Activated CD4-positive, alpha-beta T cell treated with anti-CD3 and anti-CD28 coated beads, Interleukin-2, amount 10 ng/mL, durations not matched to agents 24 days and 14 days (primary cell): ENCODE data around the gene MPHOSPH9. TPM values are rescaled to one million over a fixed set of nuclear protein-coding genes. Genes with fewer than 3 reads are reported as not detected.
"Not testable (repeated sequence)": the region's sequence is repeated elsewhere in the genome, so short reads cannot be mapped to it uniquely, and the experiment has no call there.

Source experiments
- DNase-seq: peaks from one replicate; pipeline ENCODE4 v3.0.0; 2022
- H3K27ac Mint-ChIP-seq: one replicate; pipeline ENCODE4 v1.8.0; 2022; ENCODE audit warnings: mild to moderate bottlenecking, mixed read lengths
- H3K27me3 Mint-ChIP-seq: one replicate; pipeline ENCODE4 v1.8.0; 2022; ENCODE audit warnings: mixed read lengths
- H3K36me3 Mint-ChIP-seq: one replicate; pipeline ENCODE4 v1.8.0; 2022; ENCODE audit warnings: low read depth, mild to moderate bottlenecking, mixed read lengths
- H3K4me1 Mint-ChIP-seq: one replicate; pipeline ENCODE4 v1.8.0; 2021; ENCODE audit warnings: mixed read lengths
- H3K4me3 Mint-ChIP-seq: one replicate; pipeline ENCODE4 v1.8.0; 2022; ENCODE audit warnings: mild to moderate bottlenecking, moderate library complexity, mixed read lengths
- H3K9me3 Mint-ChIP-seq: one replicate; pipeline ENCODE4 v1.8.0; 2021; ENCODE audit warnings: mixed read lengths
- intact Hi-C: fragments of 100-400 bp; cut with micrococcal nuclease; formaldehyde crosslinking; loops from one replicate; pipeline ENCODE4 v1.15.1; 2023
- total RNA-seq: library from RNA; stranded (reverse); gene quantifications from 2 replicates; pipeline ENCODE4 v1.2.3, GENCODE V29; 2022

MPHOSPH9 gene
- total RNA-seq, 1 donor from 2014 or later: 90.3 TPM

GRCh38 chr12:123227581-123228258, 5.2 kb downstream of the MPHOSPH9 start:
- Mint-ChIP-seq H3K36me3 (peaks cover 34% of the 10 kb centered on the region), H3K27ac (no peak overlapping the region), H3K4me3 (peak overlapping the region; percentile 23), H3K4me1 (peaks cover 53% of the 10 kb centered on the region), H3K9me3 (no peaks in the 10 kb centered on the region), H3K27me3 (no peaks in the 10 kb centered on the region)
- DNase-seq: no peak
- intact Hi-C loops: loop anchor here (10.0 kb wide), 1 partner anchor 1153 kb away; the partner anchor contains the start of gene MLXIP

DNA sequence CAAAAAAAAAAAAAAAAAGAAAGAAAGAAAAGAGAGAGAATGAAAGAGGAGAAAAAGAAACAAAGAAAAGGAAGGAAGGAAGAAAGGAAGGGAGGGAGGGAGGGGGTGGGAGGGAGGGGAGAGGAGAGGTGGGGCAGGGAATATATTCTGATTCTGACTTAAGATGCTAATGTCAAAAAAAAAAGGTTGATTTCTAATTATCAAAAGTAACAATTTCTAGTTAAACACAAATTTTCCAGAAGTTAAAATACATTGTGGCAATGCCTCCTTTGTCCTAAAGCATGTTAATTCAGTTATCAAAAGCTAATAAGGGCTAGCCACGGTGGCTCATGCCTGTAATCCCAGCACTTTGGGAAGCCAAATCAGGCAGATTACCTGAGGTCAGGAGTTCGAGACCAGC, 7.5 kb downstream of the MPHOSPH9 start:
- no peaks in the 10 kb centered on the region for H3K27me3 Mint-ChIP-seq
- H3K9me3 Mint-ChIP-seq: no peaks in the 10 kb centered on the region
- H3K4me1 Mint-ChIP-seq: peaks cover 50% of the 10 kb centered on the region
- H3K4me3 Mint-ChIP-seq: no peak overlapping the region
- peak overlapping the region; percentile 66 for H3K27ac Mint-ChIP-seq
- intact Hi-C loops: loop anchor here (10.0 kb wide), 1 partner anchor 1151 kb away; the partner anchor contains the start of gene MLXIP
- no peak for DNase-seq
- peaks cover 44% of the 10 kb centered on the region for H3K36me3 Mint-ChIP-seq

GRCh38 chr12:123223241-123223668, 9.7 kb downstream of the MPHOSPH9 start:
- H3K27ac Mint-ChIP-seq: peak overlapping the region; percentile 95

DNA sequence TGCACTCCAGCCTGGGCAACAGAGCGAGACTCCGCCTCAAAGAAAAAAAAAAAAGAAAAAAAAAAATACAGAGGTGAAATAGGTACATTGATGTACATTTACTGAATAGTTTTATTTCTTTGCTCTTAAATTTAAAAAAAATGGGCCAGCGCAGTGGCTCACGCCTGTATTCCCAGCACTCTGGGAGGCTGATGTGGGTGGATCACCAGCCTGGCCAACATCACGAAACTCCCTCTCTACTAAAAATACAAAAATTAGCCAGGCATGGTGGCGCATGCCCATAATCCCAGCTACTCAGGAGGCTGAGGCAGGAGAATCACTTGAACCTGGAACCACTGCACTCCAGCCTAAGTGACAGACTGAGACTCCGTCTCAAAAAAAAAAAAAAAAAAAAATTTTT, 25.1 kb downstream of the MPHOSPH9 start:
- H3K4me3 Mint-ChIP-seq, H3K4me1 Mint-ChIP-seq, DNase-seq, intact Hi-C loops, H3K27me3 Mint-ChIP-seq, H3K9me3 Mint-ChIP-seq, H3K27ac Mint-ChIP-seq: not testable (repeated sequence)
- peaks cover 52% of the 10 kb centered on the region for H3K36me3 Mint-ChIP-seq

More at GRCh38 chr12:123223241-123223668, 9.7 kb downstream of the MPHOSPH9 start:
- H3K36me3 Mint-ChIP-seq: peaks cover 53% of the 10 kb centered on the region
- H3K27me3 Mint-ChIP-seq: no peaks in the 10 kb centered on the region
- H3K4me1 Mint-ChIP-seq: peaks cover 34% of the 10 kb centered on the region
- DNase-seq: peak; percentile 91
- H3K4me3 Mint-ChIP-seq: peak overlapping the region; percentile 75
- intact Hi-C loops: loop anchor here (1.0 to 10.0 kb wide), 4 partner anchors 9 to 1148 kb away; partner anchors contain the start of genes MLXIP and SBNO1
- H3K9me3 Mint-ChIP-seq: no peaks in the 10 kb centered on the region

DNA sequence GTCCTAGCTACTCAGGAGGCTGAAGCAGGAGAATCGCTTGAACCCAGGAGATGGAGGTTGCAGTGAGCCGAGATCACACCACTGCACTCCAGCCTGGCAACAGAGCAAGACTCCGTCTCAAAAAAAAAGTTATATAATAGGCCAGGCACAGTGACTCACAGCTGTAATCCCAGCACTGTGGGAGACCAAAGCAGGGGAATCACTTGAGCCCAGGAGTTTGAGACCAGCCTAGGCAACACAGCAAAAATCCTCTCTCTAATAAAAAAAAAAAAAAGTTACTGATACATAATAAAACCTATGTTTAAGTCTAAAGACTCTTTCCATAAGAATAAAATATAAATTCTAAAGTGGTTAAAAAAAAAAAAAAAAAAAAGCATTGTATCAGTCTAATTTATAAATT, 26.1 kb downstream of the MPHOSPH9 start:
- DNase-seq: not testable (repeated sequence)

DNA sequence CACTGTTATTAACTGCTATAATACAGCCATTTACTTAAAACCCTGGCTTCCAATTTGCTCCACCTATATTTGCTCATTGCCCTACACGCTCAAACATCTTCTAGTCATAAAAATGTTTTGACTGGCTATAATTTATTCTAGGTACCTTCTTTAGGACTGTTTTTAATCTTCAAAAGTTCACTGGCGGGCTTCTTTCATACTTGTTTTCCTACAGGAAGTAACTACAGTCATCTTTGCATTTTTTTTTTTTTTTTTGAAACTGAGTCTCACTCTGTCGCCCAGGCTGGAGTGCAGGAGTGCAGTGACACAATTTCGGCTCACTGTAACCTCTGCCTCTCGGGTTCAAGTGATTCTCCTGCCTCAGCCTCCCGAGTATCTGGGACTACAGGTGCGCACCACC, 32.5 kb downstream of the MPHOSPH9 start:
- Mint-ChIP-seq H3K4me3 (peak overlapping the region; percentile 0), H3K9me3 (peaks cover 4% of the 10 kb centered on the region), H3K36me3 (peaks cover 58% of the 10 kb centered on the region), H3K27me3 (no peaks in the 10 kb centered on the region), H3K4me1 (peaks cover 20% of the 10 kb centered on the region), H3K27ac (peak overlapping the region; percentile 79)
- DNase-seq: peak; percentile 60
- intact Hi-C loops: no loop called here

More for the DNA sequence above, 26.1 kb downstream of the MPHOSPH9 start:
- H3K36me3 Mint-ChIP-seq: peaks cover 56% of the 10 kb centered on the region
- intact Hi-C loops, H3K4me1 Mint-ChIP-seq, H3K27me3 Mint-ChIP-seq, H3K27ac Mint-ChIP-seq, H3K9me3 Mint-ChIP-seq, H3K4me3 Mint-ChIP-seq: not testable (repeated sequence)

DNA sequence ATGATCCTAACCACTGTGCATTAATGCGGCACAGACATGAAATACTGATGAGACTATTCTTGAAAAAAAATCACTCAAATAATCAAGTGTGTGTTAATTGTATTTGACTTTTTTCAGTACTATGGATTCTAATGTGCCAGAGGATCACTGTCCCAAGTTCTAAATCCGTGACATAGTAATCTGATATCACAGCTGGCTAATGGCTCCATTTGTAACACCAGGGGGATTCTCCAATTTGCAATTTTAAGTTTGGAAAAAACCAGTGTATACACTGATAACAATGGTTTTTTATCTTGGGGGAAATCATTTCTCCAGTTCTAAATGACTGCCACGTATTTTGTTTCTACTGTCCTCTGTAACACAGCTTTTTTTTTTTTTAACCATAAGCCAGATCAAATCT, 33.0 kb downstream of the MPHOSPH9 start:
- Mint-ChIP-seq H3K27me3 (no peaks in the 10 kb centered on the region), H3K27ac (peak overlapping the region; percentile 79), H3K4me1 (peaks cover 20% of the 10 kb centered on the region), H3K36me3 (peaks cover 55% of the 10 kb centered on the region), H3K9me3 (peaks cover 4% of the 10 kb centered on the region), H3K4me3 (no peak overlapping the region)
- DNase-seq: no peak
- intact Hi-C loops: no loop called here

DNA sequence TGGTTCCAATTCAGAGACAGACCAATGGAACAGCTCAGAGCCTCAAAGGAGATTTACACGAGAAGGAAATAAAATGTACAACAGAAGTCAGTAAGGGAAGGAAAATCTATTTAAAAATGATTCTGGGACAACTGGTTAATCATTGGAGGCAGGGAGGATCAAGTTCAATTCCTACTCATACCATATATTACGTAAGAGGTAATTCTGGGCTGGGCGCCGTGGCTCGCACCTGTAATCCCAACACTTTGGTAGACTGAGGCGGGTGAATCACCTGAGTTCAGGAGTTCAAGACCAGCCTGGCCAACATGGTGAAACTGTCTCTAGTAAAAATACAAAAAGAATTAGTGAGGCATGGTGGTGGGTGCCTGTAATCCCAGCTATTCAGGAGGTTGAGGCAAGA, 45.3 kb downstream of the MPHOSPH9 start:
- H3K27me3 Mint-ChIP-seq: no peaks in the 10 kb centered on the region

DNA sequence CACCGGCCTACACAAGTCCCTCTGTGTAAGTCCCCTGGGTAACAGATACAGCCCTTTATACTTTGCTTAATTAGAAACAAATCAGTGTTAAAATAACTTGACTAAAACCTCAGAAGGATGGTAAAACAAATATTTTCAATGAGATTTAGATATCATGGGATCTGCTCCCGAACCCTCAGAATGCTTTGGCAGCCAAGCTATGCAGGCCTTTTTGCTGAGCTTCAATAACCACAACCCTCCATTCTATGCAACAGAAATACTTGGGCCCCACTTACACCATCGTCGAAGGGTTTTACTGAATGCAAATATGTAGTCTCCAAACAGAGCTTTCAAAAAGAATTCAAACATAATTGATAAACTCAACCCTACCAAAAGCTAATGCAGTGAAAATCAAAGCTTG, 52.8 kb downstream of the MPHOSPH9 start:
- no peak for DNase-seq
- no peaks in the 10 kb centered on the region for H3K27me3 Mint-ChIP-seq
- no peak overlapping the region for H3K27ac Mint-ChIP-seq
- H3K9me3 Mint-ChIP-seq: no peaks in the 10 kb centered on the region
- intact Hi-C loops: no loop called here
- peaks cover 37% of the 10 kb centered on the region for H3K36me3 Mint-ChIP-seq
- H3K4me3 Mint-ChIP-seq: no peak overlapping the region
- H3K4me1 Mint-ChIP-seq: no peaks in the 10 kb centered on the region

More for the DNA sequence above, 45.3 kb downstream of the MPHOSPH9 start:
- no peak for DNase-seq
- Mint-ChIP-seq H3K27ac (no peak overlapping the region), H3K4me3 (no peak overlapping the region), H3K4me1 (no peaks in the 10 kb centered on the region), H3K9me3 (no peaks in the 10 kb centered on the region), H3K36me3 (peaks cover 49% of the 10 kb centered on the region)
- intact Hi-C loops: no loop called here

DNA sequence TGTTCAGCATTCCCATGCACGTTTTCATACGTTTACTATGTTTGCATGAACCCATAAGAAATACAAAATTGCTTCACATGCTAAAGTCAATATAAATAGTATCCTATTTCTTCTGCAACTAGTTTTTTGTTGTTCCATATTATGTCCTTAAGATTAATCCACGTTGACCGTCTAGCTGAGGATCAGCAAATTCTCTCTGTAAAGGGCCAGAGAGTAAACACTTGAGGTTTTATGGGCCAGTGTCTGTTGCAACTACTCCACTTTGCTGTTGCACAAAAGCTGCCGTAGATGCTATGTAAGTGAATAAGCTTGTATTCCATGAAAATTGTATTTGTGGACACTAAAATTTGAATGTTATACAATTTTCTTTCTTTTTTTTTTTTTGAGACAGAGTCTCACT, 61.0 kb downstream of the MPHOSPH9 start:
- Mint-ChIP-seq H3K4me1 (peaks cover 6% of the 10 kb centered on the region), H3K27me3 (no peaks in the 10 kb centered on the region), H3K4me3 (no peak overlapping the region), H3K27ac (no peak overlapping the region), H3K36me3 (peaks cover 42% of the 10 kb centered on the region), H3K9me3 (no peaks in the 10 kb centered on the region)
- no peak for DNase-seq
- intact Hi-C loops: no loop called here

- Mint-ChIP-seq H3K27me3 (no peaks in the 10 kb centered on the region), H3K9me3 (no peaks in the 10 kb centered on the region), H3K4me1 (peaks cover 6% of the 10 kb centered on the region), H3K36me3 (peaks cover 53% of the 10 kb centered on the region), H3K4me3 (no peak overlapping the region), H3K27ac (no peak overlapping the region)
- DNase-seq: no peak
- intact Hi-C loops: loop anchor here (2.0 kb wide), 1 partner anchor 17 kb away; the partner anchor contains the start of gene PITPNM2
These were observed 65.6 kb downstream of the MPHOSPH9 start for GRCh38 chr12:123167329-123167728.

- intact Hi-C loops: no loop called here
- no peaks in the 10 kb centered on the region for H3K27me3 Mint-ChIP-seq
- no peaks in the 10 kb centered on the region for H3K9me3 Mint-ChIP-seq
- H3K4me3 Mint-ChIP-seq: no peak overlapping the region
- H3K36me3 Mint-ChIP-seq: peaks cover 51% of the 10 kb centered on the region
- H3K4me1 Mint-ChIP-seq: peaks cover 5% of the 10 kb centered on the region
- DNase-seq: no peak
- H3K27ac Mint-ChIP-seq: no peak overlapping the region
These were observed 67.4 kb downstream of the MPHOSPH9 start for GRCh38 chr12:123165537-123165936.

DNA sequence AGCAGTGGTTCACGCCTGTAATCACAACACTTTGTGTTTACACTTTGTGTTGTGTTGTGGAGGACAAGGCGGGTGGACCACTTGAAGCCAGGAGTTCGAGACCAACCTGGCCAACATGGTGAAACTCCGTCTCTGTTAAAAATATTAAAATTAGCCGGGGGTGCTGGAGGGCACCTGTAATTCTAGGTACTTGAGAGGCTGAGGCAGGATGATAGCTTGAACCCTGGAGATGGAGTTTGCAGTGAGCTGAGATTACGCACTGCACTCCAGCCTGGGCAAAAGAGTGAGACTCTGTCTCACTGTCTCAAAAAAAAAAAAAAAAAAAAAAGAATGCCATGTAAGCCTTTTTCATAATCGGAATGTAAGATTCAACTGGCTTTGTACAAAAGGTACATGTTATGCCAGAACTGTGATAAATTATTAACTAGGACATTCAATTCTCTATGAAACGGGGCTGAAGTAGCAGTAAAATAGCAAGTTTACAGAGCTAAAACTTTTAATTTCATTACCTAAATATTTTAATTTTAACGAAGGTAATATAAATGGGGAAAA, 68.2 kb downstream of the MPHOSPH9 start:
- peaks cover 5% of the 10 kb centered on the region for H3K4me1 Mint-ChIP-seq
- no peaks in the 10 kb centered on the region for H3K9me3 Mint-ChIP-seq
- H3K4me3 Mint-ChIP-seq: no peak overlapping the region
- H3K27me3 Mint-ChIP-seq: no peaks in the 10 kb centered on the region
- H3K27ac Mint-ChIP-seq: no peak overlapping the region
- peaks cover 53% of the 10 kb centered on the region for H3K36me3 Mint-ChIP-seq
- DNase-seq: no peak
- intact Hi-C loops: no loop called here

GRCh38 chr12:123164222-123164621, 68.7 kb downstream of the MPHOSPH9 start:
- peaks cover 5% of the 10 kb centered on the region for H3K4me1 Mint-ChIP-seq
- intact Hi-C loops: no loop called here
- no peak overlapping the region for H3K4me3 Mint-ChIP-seq
- peaks cover 53% of the 10 kb centered on the region for H3K36me3 Mint-ChIP-seq
- DNase-seq: no peak
- no peaks in the 10 kb centered on the region for H3K9me3 Mint-ChIP-seq
- H3K27ac Mint-ChIP-seq: peak overlapping the region; percentile 35
- H3K27me3 Mint-ChIP-seq: no peaks in the 10 kb centered on the region
